H1 (cell line): Measurements from ENCODE around the gene PELO. TPM values are rescaled to one million over a fixed set of nuclear protein-coding genes. Genes with fewer than 3 reads are reported as not detected.

Experiments
- CTCF ChIA-PET: fragments of 300-600 bp; sonication (Branson Sonifier 250); formaldehyde crosslinking; loops from one replicate; lab custom pipeline; 2021; ENCODE audit not compliant: partially characterized antibody; lab: Charles Lee
- POLR2A ChIA-PET: fragments of 300-600 bp; sonication (Branson Sonifier 250); formaldehyde crosslinking; loops from one replicate; lab custom pipeline; 2021; ENCODE audit warnings: inconsistent platforms; ENCODE audit not compliant: partially characterized antibody; lab: Charles Lee
- DNase-seq, 2 experiments: peaks; one replicate each; pipeline versions ENCODE4 v3.0.0 to v3.0.0-alpha.2; 2010 to 2022; ENCODE audit warnings: low spot score in 2 of 2, low read depth in 1 of 2, mixed read lengths in 1 of 2
- FAIRE-seq: peaks from 2 replicates; lab custom pipeline; 2011; peaks lifted over from hg19 to GRCh38; lab: Jason Lieb, UNC
- H2AFZ ChIP-seq: 2 replicates; pipeline ENCODE4 v1.8.1; 2012; ENCODE audit warnings: low read length, inconsistent platforms
- H2AK5ac ChIP-seq: 2 replicates; pipeline ENCODE4 v1.6.1; 2013; ENCODE audit warnings: low read depth, low read length
- H2BK120ac ChIP-seq: replicated peaks from 2 replicates; pipeline ENCODE3; 2013; ENCODE audit warnings: low read depth, low read length, inconsistent platforms
- H2BK12ac ChIP-seq: 2 replicates; pipeline ENCODE4 v1.6.1; 2013; ENCODE audit warnings: low read depth, low read length
- H2BK15ac ChIP-seq: 2 replicates; pipeline ENCODE4 v1.6.1; 2013; ENCODE audit warnings: low read length
- H2BK20ac ChIP-seq: 2 replicates; pipeline ENCODE4 v1.6.1; 2013; ENCODE audit warnings: low read length
- H2BK5ac ChIP-seq: 2 replicates; pipeline ENCODE4 v1.6.1; 2013; ENCODE audit warnings: low read depth, low read length
- H3K14ac ChIP-seq: 2 replicates; pipeline ENCODE4 v1.6.1; 2013; ENCODE audit warnings: inconsistent platforms; ENCODE audit not compliant: insufficient read length
- H3K18ac ChIP-seq: 2 replicates; pipeline ENCODE4 v1.6.1; 2013; ENCODE audit warnings: low read length; ENCODE audit errors: extremely low read depth
- H3K23ac ChIP-seq: 2 replicates; pipeline ENCODE4 v1.6.1; 2013; ENCODE audit warnings: inconsistent platforms; ENCODE audit not compliant: insufficient read length
- H3K23me2 ChIP-seq: 2 replicates; pipeline ENCODE4 v1.6.1; 2013; ENCODE audit warnings: low read depth, low read length
- H3K27ac ChIP-seq: 2 replicates; pipeline ENCODE4 v1.6.1; 2011; ENCODE audit warnings: low read depth, low read length, inconsistent platforms
- H3K27me3 ChIP-seq, 4 experiments: replicated peaks in 1 of 4; 1 replicate in 1 of 4; 2 replicates in 3 of 4; pipeline versions ENCODE4 v1.6.1 to v1.8.1; 2011 to 2013; ENCODE audit warnings: low read length in 3 of 4, mild to moderate bottlenecking in 3 of 4, inconsistent platforms in 2 of 4, mixed read lengths in 2 of 4, moderate library complexity in 1 of 4; ENCODE audit not compliant: control insufficient read depth in 3 of 4, insufficient read depth in 3 of 4; ENCODE audit errors: extremely low read depth in 1 of 4
- H3K36me3 ChIP-seq, 4 experiments: 2 replicates each; pipeline versions ENCODE4 v1.6.1 to v1.8.1; 2011 to 2013; ENCODE audit warnings: mild to moderate bottlenecking in 4 of 4, low read length in 3 of 4, moderate library complexity in 2 of 4, control low read depth in 1 of 4, inconsistent platforms in 1 of 4; ENCODE audit not compliant: insufficient read depth in 4 of 4, control insufficient read depth in 2 of 4
- H3K4ac ChIP-seq: replicated peaks from 2 replicates; pipeline ENCODE3; 2013; ENCODE audit warnings: low read length, low read depth, mixed read lengths, inconsistent platforms; ENCODE audit not compliant: insufficient read length
- H3K4me1 ChIP-seq, 4 experiments: replicated peaks in 1 of 4; 1 replicate in 1 of 4; 2 replicates in 3 of 4; pipeline versions ENCODE4 v1.6.1 to v1.8.1; 2011 to 2013; ENCODE audit warnings: low read length in 3 of 4, inconsistent platforms in 2 of 4, mixed read lengths in 1 of 4; ENCODE audit not compliant: insufficient read depth in 4 of 4, control insufficient read depth in 3 of 4
- H3K4me2 ChIP-seq, 2 experiments: 2 replicates each; pipeline versions ENCODE4 v1.6.1 to v1.8.1; 2011 to 2013; ENCODE audit warnings: low read depth in 2 of 2, low read length in 2 of 2, control low read depth in 1 of 2, inconsistent platforms in 1 of 2, mild to moderate bottlenecking in 1 of 2; ENCODE audit not compliant: insufficient read depth in 1 of 2
- H3K4me3 ChIP-seq, 4 experiments: fragments of 200-600, 300-600 bp in 1 of 4; sonication (generic), shearing (Covaris generic), sonication (Bioruptor Twin) in 1 of 4; 2 replicates each; pipeline versions ENCODE4 v1.5.1 to v1.8.1; 2011 to 2016; ENCODE audit warnings: low read length in 4 of 4, low read depth in 3 of 4, control low read depth in 2 of 4, inconsistent platforms in 2 of 4, mild to moderate bottlenecking in 2 of 4, mixed read lengths in 1 of 4, moderate library complexity in 1 of 4; ENCODE audit not compliant: insufficient read depth in 2 of 4; ENCODE audit errors: extremely low read depth in 1 of 4
- H3K56ac ChIP-seq: replicated peaks from 2 replicates; pipeline ENCODE3; 2013; ENCODE audit warnings: low read depth, mild to moderate bottlenecking, mixed read lengths, low read length, inconsistent platforms; ENCODE audit not compliant: insufficient read length
- H3K79me1 ChIP-seq: 2 replicates; pipeline ENCODE4 v1.6.1; 2013; ENCODE audit warnings: low read depth, low read length, control low read depth
- H3K79me2 ChIP-seq, 2 experiments: 2 replicates each; pipeline versions ENCODE4 v1.6.1 to v1.8.1; 2012 to 2013; ENCODE audit warnings: low read length in 2 of 2, mild to moderate bottlenecking in 2 of 2, inconsistent platforms in 1 of 2; ENCODE audit not compliant: insufficient read depth in 2 of 2, control insufficient read depth in 1 of 2
- H3K9ac ChIP-seq, 4 experiments: replicated peaks in 1 of 4; 1 replicate in 1 of 4; 2 replicates in 3 of 4; pipeline versions ENCODE4 v1.6.1 to v1.8.1; 2011 to 2013; ENCODE audit warnings: low read depth in 3 of 4, low read length in 3 of 4, control low read depth in 2 of 4, mild to moderate bottlenecking in 2 of 4, moderate library complexity in 2 of 4, inconsistent platforms in 1 of 4; ENCODE audit errors: extremely low read depth in 1 of 4
- H3K9me3 ChIP-seq, 2 experiments: 2 replicates each; pipeline versions ENCODE4 v1.6.1 to v1.8.1; 2012 to 2013; ENCODE audit warnings: mild to moderate bottlenecking in 2 of 2, moderate library complexity in 2 of 2, control low read depth in 1 of 2, inconsistent platforms in 1 of 2, low read depth in 1 of 2, low read length in 1 of 2, mixed read lengths in 1 of 2; ENCODE audit not compliant: insufficient read depth in 2 of 2
- H4K20me1 ChIP-seq, 2 experiments: replicated peaks in 1 of 2; 2 replicates each; pipeline versions ENCODE3 to v1.8.1; 2011 to 2013; ENCODE audit warnings: inconsistent platforms in 2 of 2, low read length in 2 of 2, mild to moderate bottlenecking in 1 of 2; ENCODE audit not compliant: insufficient read depth in 2 of 2, control insufficient read depth in 1 of 2
- H4K5ac ChIP-seq: 2 replicates; pipeline ENCODE4 v1.6.1; 2013; ENCODE audit warnings: low read length, low read depth, mixed read lengths, inconsistent platforms; ENCODE audit not compliant: insufficient read length
- H4K8ac ChIP-seq: 2 replicates; pipeline ENCODE4 v1.8.0; 2013; ENCODE audit warnings: mild to moderate bottlenecking, moderate library complexity, low read length, inconsistent platforms; ENCODE audit not compliant: insufficient read depth; ENCODE audit errors: extremely low read depth
- H4K91ac ChIP-seq: replicated peaks from 2 replicates; pipeline ENCODE3; 2013; ENCODE audit warnings: low read length, mixed read lengths, inconsistent platforms; ENCODE audit not compliant: insufficient read length
- ASH2L ChIP-seq: fragments of 200-600, 300-600 bp; sonication (generic); IDR thresholded peaks from one replicate; pipeline ENCODE4 v1.7.1; 2017; ENCODE audit warnings: low read length
- BCL11A ChIP-seq, 2 experiments: IDR thresholded peaks; one replicate each; pipeline ENCODE4 v1.6.1; 2011; ENCODE audit warnings: low read depth in 2 of 2, low read length in 2 of 2, mild to moderate bottlenecking in 2 of 2
- FOSL1 ChIP-seq: IDR thresholded peaks from 2 replicates; pipeline ENCODE4 v1.6.1; 2011; ENCODE audit warnings: mild to moderate bottlenecking, low read depth, low read length, moderate library complexity; ENCODE audit not compliant: insufficient read depth
- GABPA ChIP-seq: IDR thresholded peaks from 2 replicates; pipeline ENCODE4 v1.6.1; 2011; ENCODE audit warnings: mild to moderate bottlenecking, low read length, moderate library complexity, borderline replicate concordance; ENCODE audit not compliant: insufficient read depth
- KDM5A ChIP-seq: fragments of 200-600 bp; IDR thresholded peaks from 2 replicates; pipeline ENCODE4 v1.7.1; 2012; ENCODE audit warnings: mild to moderate bottlenecking, low read length, inconsistent platforms, mixed read lengths
- MAFK ChIP-seq: IDR thresholded peaks from 2 replicates; pipeline ENCODE4 v1.6.1; 2012; ENCODE audit warnings: low read depth, mild to moderate bottlenecking, improper control_type of control experiment, low read length
- PHF8 ChIP-seq: fragments of 200-600 bp; sonication (generic); conservative IDR thresholded peaks from 2 replicates; pipeline ENCODE4 v1.7.1; 2012; ENCODE audit warnings: low read depth, mild to moderate bottlenecking, inconsistent platforms, low read length, moderate library complexity
- RBBP5 ChIP-seq: IDR thresholded peaks from 2 replicates; pipeline ENCODE4 v1.7.1; 2012; ENCODE audit warnings: low read depth, mild to moderate bottlenecking, inconsistent platforms, low read length, moderate library complexity, borderline replicate concordance
- TCF12 ChIP-seq: IDR thresholded peaks from 2 replicates; pipeline ENCODE4 v1.6.1; 2011; ENCODE audit warnings: low read depth, mild to moderate bottlenecking, low read length
- polyA plus RNA-seq, 7 experiments: library from polyadenylated mRNA; depleted of rRNA in 3 of 7; stranded (reverse) in 5 of 7; unstranded in 2 of 7; fragments of >200 nt in 5 of 7; fragments of 200-250 nt in 2 of 7; gene quantifications; 1 replicate in 5 of 7; 2 replicates in 1 of 7; 4 replicates in 1 of 7; pipeline versions ENCODE4 v1.2.1 to v1.2.3, GENCODE V29; 2011 to 2013; ENCODE audit warnings: missing spikeins in 2 of 7, mixed read lengths in 2 of 7
- total RNA-seq: library from RNA; stranded (reverse); fragmentation: NEBNext Ultra II Directional; extraction: Animal tissue kit (Norgen Biotek cat#: 25700); gene quantifications from 2 replicates; pipeline ENCODE4 v1.2.1, GENCODE V29; 2021
- TF ChIP-seq, protein P1 (sequence below): IDR thresholded peaks from 2 replicates; pipeline ENCODE4 v1.6.1; 2012; ENCODE audit warnings: low read length, inconsistent platforms
- TF ChIP-seq, protein P2 (sequence below): IDR thresholded peaks from 2 replicates; pipeline ENCODE4 v1.6.1; 2012; ENCODE audit warnings: inconsistent platforms
- TF ChIP-seq, protein P3 (sequence below): IDR thresholded peaks from 2 replicates; pipeline ENCODE4 v1.6.1; 2012; ENCODE audit warnings: inconsistent platforms

Gene PELO
- total and polyA plus RNA-seq, 2 of the 8 experiments (the other 6 are each of a cell fraction or from before 2014, with no cell fraction given), result 10.8 to 18.5 TPM

DNA sequence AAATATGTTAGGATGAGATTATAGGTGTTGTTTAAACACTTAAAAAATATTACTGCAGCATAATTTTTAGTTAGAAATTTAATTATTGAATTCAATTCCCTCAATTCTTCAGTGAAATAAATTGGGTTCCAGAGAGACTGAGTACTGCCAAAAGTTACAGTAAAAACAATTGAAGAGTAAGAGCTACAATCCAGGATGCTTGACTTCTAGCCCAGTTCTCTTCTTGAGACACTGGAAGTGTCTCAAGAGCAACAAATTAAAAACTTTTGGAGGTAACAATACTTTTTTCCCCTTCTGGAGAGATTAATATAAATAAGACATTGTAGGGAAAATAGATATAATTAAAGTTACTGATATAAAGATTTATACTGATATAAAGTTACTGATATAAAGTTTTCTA, 8.3 kb downstream of the PELO start:
- no peak overlapping the region for H2AK5ac ChIP-seq
- no peaks in the 10 kb centered on the region for H3K27me3 ChIP-seq
- POLR2A ChIA-PET, result no interaction called here
- TF ChIP-seq ASH2L, result no peak
- TF ChIP-seq RBBP5, result no peak
- no peak for TF ChIP-seq TCF12
- TF ChIP-seq, protein P1, sequence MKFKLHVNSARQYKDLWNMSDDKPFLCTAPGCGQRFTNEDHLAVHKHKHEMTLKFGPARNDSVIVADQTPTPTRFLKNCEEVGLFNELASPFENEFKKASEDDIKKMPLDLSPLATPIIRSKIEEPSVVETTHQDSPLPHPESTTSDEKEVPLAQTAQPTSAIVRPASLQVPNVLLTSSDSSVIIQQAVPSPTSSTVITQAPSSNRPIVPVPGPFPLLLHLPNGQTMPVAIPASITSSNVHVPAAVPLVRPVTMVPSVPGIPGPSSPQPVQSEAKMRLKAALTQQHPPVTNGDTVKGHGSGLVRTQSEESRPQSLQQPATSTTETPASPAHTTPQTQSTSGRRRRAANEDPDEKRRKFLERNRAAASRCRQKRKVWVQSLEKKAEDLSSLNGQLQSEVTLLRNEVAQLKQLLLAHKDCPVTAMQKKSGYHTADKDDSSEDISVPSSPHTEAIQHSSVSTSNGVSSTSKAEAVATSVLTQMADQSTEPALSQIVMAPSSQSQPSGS, result no peak
- no peak for TF ChIP-seq KDM5A
- TF ChIP-seq BCL11A (IDR thresholded peaks at IDR 0.05; ENCODE audit: low read depth in 2 of 2, low read length in 2 of 2), result no peak
- TF ChIP-seq PHF8, result no peak
- TF ChIP-seq, protein P2, sequence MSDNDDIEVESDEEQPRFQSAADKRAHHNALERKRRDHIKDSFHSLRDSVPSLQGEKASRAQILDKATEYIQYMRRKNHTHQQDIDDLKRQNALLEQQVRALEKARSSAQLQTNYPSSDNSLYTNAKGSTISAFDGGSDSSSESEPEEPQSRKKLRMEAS, result no peak
- TF ChIP-seq GABPA, result no peak
- TF ChIP-seq MAFK, result no peak
- TF ChIP-seq, protein P3, sequence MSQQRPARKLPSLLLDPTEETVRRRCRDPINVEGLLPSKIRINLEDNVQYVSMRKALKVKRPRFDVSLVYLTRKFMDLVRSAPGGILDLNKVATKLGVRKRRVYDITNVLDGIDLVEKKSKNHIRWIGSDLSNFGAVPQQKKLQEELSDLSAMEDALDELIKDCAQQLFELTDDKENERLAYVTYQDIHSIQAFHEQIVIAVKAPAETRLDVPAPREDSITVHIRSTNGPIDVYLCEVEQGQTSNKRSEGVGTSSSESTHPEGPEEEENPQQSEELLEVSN, result no peak
- TF ChIP-seq FOSL1, result no peak
- TF ChIP-seq, all 59 proteins: peak for 0
- Histone ChIP-seq H4K5ac (no peak overlapping the region), H2AFZ (no peak overlapping the region), H4K20me1 (no peaks in the 10 kb centered on the region), H2BK20ac (no peak overlapping the region), H2BK15ac (no peak overlapping the region), H3K18ac (no peak overlapping the region), H2BK5ac (no peak overlapping the region), H3K9me3 (no peaks in the 10 kb centered on the region), H3K4ac (no peak overlapping the region), H3K9ac (no peak overlapping the region), H3K23me2 (peaks cover 15% of the 10 kb centered on the region), H3K56ac (no peak overlapping the region), H2BK120ac (no peak overlapping the region), H3K23ac (no peak overlapping the region), H3K79me2 (peaks cover 0 to 11% of the 10 kb centered on the region in 2 experiments; a peak in 2 of 4 replicates), H3K4me1 (peaks cover 2 to 11% (median 6%) of the 10 kb centered on the region in 4 experiments; a peak in 3 of 7 replicates), H3K79me1 (peaks cover 3% of the 10 kb centered on the region), H3K36me3 (no peaks in the 10 kb centered on the region), H3K27ac (no peak overlapping the region), H3K4me3 (no peak overlapping the region), H4K8ac (no peak overlapping the region), H4K91ac (no peak overlapping the region), H3K4me2 (no peak overlapping the region), H2BK12ac (no peak overlapping the region), H3K14ac (no peak overlapping the region)
- DNase-seq (no peak), FAIRE-seq (no peak)
- CTCF ChIA-PET, result interaction anchor here (1.2 to 2.7 kb wide), 2 partner anchors 9 to 152 kb away, joined by 3 to 10 read pairs; partner anchors contain the start of genes ITGA1 and PELO
